ENCODE results near the gene AIRE.
A peak's percentile ranks its signal among the peaks of the same experiment; 100 is the strongest.
"Not testable (repeated sequence)": the region's sequence is repeated elsewhere in the genome, so short reads cannot be mapped to it uniquely, and the experiment has no call there.

Gene AIRE

GRCh38 chr21:44337941-44338895 is 52.5 kb downstream of the AIRE start:
- DNase-seq (ENCODE audit: low read depth) = no peak

GRCh38 chr21:44338971-44339910 is 53.6 kb downstream of the AIRE start, which contains the start of gene CFAP410:
TSS of gene CFAP410 (minus strand) at chr21:44339390. CDS start at chr21:44339194, 196 bp downstream.
- DNase-seq (ENCODE audit: low read depth) = peak; percentile 62

- DNase-seq (ENCODE audit: low read depth) = not testable (repeated sequence)
These were observed 56.2 kb downstream of the AIRE start for GRCh38 chr21:44341726-44342458.

- DNase-seq (ENCODE audit: low read depth) = not testable (repeated sequence)
These were observed 57.3 kb downstream of the AIRE start for GRCh38 chr21:44342981-44343380.

- no peak for DNase-seq (ENCODE audit: low read depth)
These were observed 59.0 kb downstream of the AIRE start for GRCh38 chr21:44344541-44345183.

GRCh38 chr21:44345495-44345894 is 59.8 kb downstream of the AIRE start:
- DNase-seq (ENCODE audit: low read depth) = no peak

- DNase-seq (ENCODE audit: low read depth) = no peak
These were observed 62.3 kb downstream of the AIRE start for GRCh38 chr21:44347911-44348451.

Data from GM04503 (cell line).